HepG2 (cell line): ENCODE results near the gene ZNF629. TPM values are rescaled to one million over a fixed set of nuclear protein-coding genes. Genes with fewer than 3 reads are reported as not detected.

Source experiments
- CBFB ChIP-seq: sonication (generic); formaldehyde crosslinking; IDR thresholded peaks from 2 replicates; pipeline ENCODE4 v1.4.0; 2020; ENCODE audit warnings: missing genetic modification reagents
- HNRNPK ChIP-seq: fragments of 200-400 bp; formaldehyde crosslinking; IDR thresholded peaks from 2 replicates; pipeline ENCODE4 v1.6.1; 2018; ENCODE audit warnings: low read length, low read depth, moderate library complexity, mild to moderate bottlenecking; ENCODE audit not compliant: poor library complexity, severe bottlenecking
- HOXD1 ChIP-seq: sonication (generic); formaldehyde crosslinking; IDR thresholded peaks from 2 replicates; pipeline ENCODE4 v1.5.0; 2020; ENCODE audit warnings: missing genetic modification reagents
- IKZF5 ChIP-seq: IDR thresholded peaks from 2 replicates; pipeline ENCODE4 v1.6.1; 2018; ENCODE audit warnings: missing genetic modification reagents, mild to moderate bottlenecking, missing compliant biosample characterization
- MBD4 ChIP-seq: IDR thresholded peaks from 2 replicates; pipeline ENCODE4 v1.6.1; 2012; ENCODE audit warnings: low read length, inconsistent platforms, borderline replicate concordance
- MLXIP ChIP-seq: sonication (generic); formaldehyde crosslinking; IDR thresholded peaks from 2 replicates; pipeline ENCODE4 v1.9.0; 2021; ENCODE audit warnings: missing genetic modification reagents, borderline replicate concordance
- MTA3 ChIP-seq: sonication (generic); formaldehyde crosslinking; IDR thresholded peaks from 2 replicates; pipeline ENCODE4 v1.4.0; 2020; ENCODE audit warnings: missing genetic modification reagents
- NCOA1 ChIP-seq: sonication (generic); formaldehyde crosslinking; IDR thresholded peaks from 2 replicates; pipeline ENCODE4 v1.9.0; 2021; ENCODE audit warnings: missing genetic modification reagents
- NR1H2 ChIP-seq: sonication (generic); formaldehyde crosslinking; IDR thresholded peaks from 2 replicates; pipeline ENCODE4 v1.8.1; 2022; ENCODE audit warnings: low read depth, missing genetic modification reagents, borderline replicate concordance
- POGZ ChIP-seq: sonication (generic); formaldehyde crosslinking; IDR thresholded peaks from 2 replicates; pipeline ENCODE4 v1.4.0; 2020; ENCODE audit warnings: mild to moderate bottlenecking, missing genetic modification reagents
- PTBP1 ChIP-seq: fragments of 200-400 bp; formaldehyde crosslinking; IDR thresholded peaks from 2 replicates; pipeline ENCODE4 v1.6.1; 2018; ENCODE audit warnings: low read length, low read depth; ENCODE audit not compliant: poor library complexity, severe bottlenecking
- ZNF205 ChIP-seq: IDR thresholded peaks from 2 replicates; pipeline ENCODE4 v1.6.1; 2018; ENCODE audit warnings: missing biosample characterization, missing genetic modification reagents
- ZNF543 ChIP-seq: sonication (generic); formaldehyde crosslinking; IDR thresholded peaks from 2 replicates; pipeline ENCODE4 v1.4.0; 2020; ENCODE audit warnings: mild to moderate bottlenecking, missing genetic modification reagents
- ZNF576 ChIP-seq: sonication (generic); formaldehyde crosslinking; IDR thresholded peaks from 2 replicates; pipeline ENCODE4 v1.4.0; 2020; ENCODE audit warnings: mild to moderate bottlenecking, missing genetic modification reagents
- ZNF703 ChIP-seq: sonication (generic); formaldehyde crosslinking; IDR thresholded peaks from 2 replicates; pipeline ENCODE4 v1.5.1; 2020; ENCODE audit warnings: missing genetic modification reagents, mild to moderate bottlenecking, moderate library complexity, borderline replicate concordance
- ZNF724P ChIP-seq: sonication (generic); formaldehyde crosslinking; IDR thresholded peaks from 2 replicates; pipeline ENCODE4 v1.8.0; 2022; ENCODE audit warnings: missing genetic modification reagents, borderline replicate concordance
- polyA plus RNA-seq, 8 experiments: library from polyadenylated mRNA; depleted of rRNA in 3 of 8; stranded (reverse) in 7 of 8; unstranded in 1 of 8; fragments of >200 nt; fragmentation: Illumina TruSeq in 4 of 8; extraction: Trizol in 4 of 8; gene quantifications; 2 replicates each; pipeline versions ENCODE4 v1.2.1 to v1.2.3, GENCODE V29; 2011 to 2016; ENCODE audit warnings: low read depth in 4 of 8, missing spikeins in 1 of 8, mixed read lengths in 1 of 8; ENCODE audit not compliant: insufficient read depth in 1 of 8
- total RNA-seq, 5 experiments: library from RNA; depleted of rRNA; stranded (reverse); fragments of >200 nt; fragmentation: Illumina TruSeq; extraction: Trizol; gene quantifications; 2 replicates each; pipeline ENCODE4 v1.2.3, GENCODE V29; 2016; ENCODE audit warnings: low read depth in 1 of 5
- TF ChIP-seq, protein P1 (sequence below): sonication (generic); formaldehyde crosslinking; conservative IDR thresholded peaks from 2 replicates; pipeline ENCODE4 v1.4.0; 2020; ENCODE audit warnings: missing genetic modification reagents
- TF ChIP-seq, protein P2 (sequence below): sonication (generic); formaldehyde crosslinking; IDR thresholded peaks from 2 replicates; pipeline ENCODE4 v1.5.0; 2020; ENCODE audit warnings: mild to moderate bottlenecking, missing genetic modification reagents, moderate library complexity

ZNF629 gene
- total and polyA plus RNA-seq, 2 of the 13 experiments (the other 11 are each of a cell fraction or from before 2014, with no cell fraction given) = 6.1 to 16.5 TPM

GRCh38 chr16:30786115-30786935 is 680 bp downstream of the ZNF629 start (continued):
- TF ChIP-seq ZNF543 (CRISPR knock-in tag) = 0 out of 2 replicates have a peak, but pooled peaks have one; percentile 30
- TF ChIP-seq NCOA1 (CRISPR knock-in tag) = no peak
- no peak for TF ChIP-seq POGZ
- TF ChIP-seq, protein P1, sequence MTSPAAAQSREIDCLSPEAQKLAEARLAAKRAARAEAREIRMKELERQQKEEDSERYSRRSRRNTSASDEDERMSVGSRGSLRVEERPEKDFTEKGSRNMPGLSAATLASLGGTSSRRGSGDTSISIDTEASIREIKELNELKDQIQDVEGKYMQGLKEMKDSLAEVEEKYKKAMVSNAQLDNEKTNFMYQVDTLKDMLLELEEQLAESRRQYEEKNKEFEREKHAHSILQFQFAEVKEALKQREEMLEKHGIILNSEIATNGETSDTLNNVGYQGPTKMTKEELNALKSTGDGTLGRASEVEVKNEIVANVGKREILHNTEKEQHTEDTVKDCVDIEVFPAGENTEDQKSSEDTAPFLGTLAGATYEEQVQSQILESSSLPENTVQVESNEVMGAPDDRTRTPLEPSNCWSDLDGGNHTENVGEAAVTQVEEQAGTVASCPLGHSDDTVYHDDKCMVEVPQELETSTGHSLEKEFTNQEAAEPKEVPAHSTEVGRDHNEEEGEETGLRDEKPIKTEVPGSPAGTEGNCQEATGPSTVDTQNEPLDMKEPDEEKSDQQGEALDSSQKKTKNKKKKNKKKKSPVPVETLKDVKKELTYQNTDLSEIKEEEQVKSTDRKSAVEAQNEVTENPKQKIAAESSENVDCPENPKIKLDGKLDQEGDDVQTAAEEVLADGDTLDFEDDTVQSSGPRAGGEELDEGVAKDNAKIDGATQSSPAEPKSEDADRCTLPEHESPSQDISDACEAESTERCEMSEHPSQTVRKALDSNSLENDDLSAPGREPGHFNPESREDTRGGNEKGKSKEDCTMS (CRISPR knock-in tag) = no peak
- TF ChIP-seq, protein P2, sequence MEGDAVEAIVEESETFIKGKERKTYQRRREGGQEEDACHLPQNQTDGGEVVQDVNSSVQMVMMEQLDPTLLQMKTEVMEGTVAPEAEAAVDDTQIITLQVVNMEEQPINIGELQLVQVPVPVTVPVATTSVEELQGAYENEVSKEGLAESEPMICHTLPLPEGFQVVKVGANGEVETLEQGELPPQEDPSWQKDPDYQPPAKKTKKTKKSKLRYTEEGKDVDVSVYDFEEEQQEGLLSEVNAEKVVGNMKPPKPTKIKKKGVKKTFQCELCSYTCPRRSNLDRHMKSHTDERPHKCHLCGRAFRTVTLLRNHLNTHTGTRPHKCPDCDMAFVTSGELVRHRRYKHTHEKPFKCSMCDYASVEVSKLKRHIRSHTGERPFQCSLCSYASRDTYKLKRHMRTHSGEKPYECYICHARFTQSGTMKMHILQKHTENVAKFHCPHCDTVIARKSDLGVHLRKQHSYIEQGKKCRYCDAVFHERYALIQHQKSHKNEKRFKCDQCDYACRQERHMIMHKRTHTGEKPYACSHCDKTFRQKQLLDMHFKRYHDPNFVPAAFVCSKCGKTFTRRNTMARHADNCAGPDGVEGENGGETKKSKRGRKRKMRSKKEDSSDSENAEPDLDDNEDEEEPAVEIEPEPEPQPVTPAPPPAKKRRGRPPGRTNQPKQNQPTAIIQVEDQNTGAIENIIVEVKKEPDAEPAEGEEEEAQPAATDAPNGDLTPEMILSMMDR (CRISPR knock-in tag) = no peak; the same call in 1 of the 2 replicates
- TF ChIP-seq HNRNPK = peak; percentile 77
- TF ChIP-seq ZNF576 = no peak
- TF ChIP-seq CBFB (CRISPR knock-in tag) = no peak
- TF ChIP-seq ZNF205 (CRISPR knock-in tag) = no peak
- no peak for TF ChIP-seq PTBP1
- TF ChIP-seq MBD4 = no peak
- TF ChIP-seq NR1H2 = no peak
- TF ChIP-seq MTA3 (CRISPR knock-in tag) = 0 out of 2 replicates have a peak, but pooled peaks have one; percentile 55
- no peak for TF ChIP-seq MLXIP (CRISPR knock-in tag)
- no peak for TF ChIP-seq ZNF724P
- TF ChIP-seq HOXD1 (CRISPR knock-in tag) = no peak
- no peak for TF ChIP-seq ZNF703 (CRISPR knock-in tag)
- no peak for TF ChIP-seq IKZF5
